BJ (cell line): ENCODE measurements around the gene INPP5D. TPM values are rescaled to one million over a fixed set of nuclear protein-coding genes. Genes with fewer than 3 reads are reported as not detected.

ENCODE experiments used
- CTCF ChIA-PET: fragments of 350-600 bp; formaldehyde crosslinking; extraction: SDS; loops from one replicate; lab custom pipeline; 2021; ENCODE audit warnings: antibody characterized with exemption, inconsistent platforms; lab: Yijun Ruan, JAX
- POLR2A ChIA-PET: fragments of 300-600 bp; sonication (Branson Sonifier 250); formaldehyde crosslinking; extraction: SDS; loops from one replicate; lab custom pipeline; 2021; ENCODE audit warnings: antibody characterized with exemption; lab: Charles Lee
- DNase-seq: peaks from one replicate; pipeline ENCODE4 v3.0.0-alpha.2; 2011; ENCODE audit warnings: low read depth
- H3K27me3 ChIP-seq: 2 replicates; pipeline ENCODE4 v1.6.0; 2011; ENCODE audit warnings: low read length; ENCODE audit not compliant: control insufficient read depth, insufficient read depth
- H3K36me3 ChIP-seq: 2 replicates; pipeline ENCODE4 v1.5.1; 2011; ENCODE audit warnings: low read length; ENCODE audit not compliant: control insufficient read depth, insufficient read depth
- H3K4me3 ChIP-seq: 2 replicates; pipeline ENCODE4 v1.5.1; 2011; ENCODE audit warnings: low read depth, mild to moderate bottlenecking, control low read depth, low read length
- polyA plus RNA-seq: library from polyadenylated mRNA; depleted of rRNA; stranded (reverse); fragments of >200 nt; gene quantifications from 2 replicates; pipeline ENCODE4 v1.2.3, GENCODE V29; 2011
- TF ChIP-seq, protein P1 (sequence below): IDR thresholded peaks from 2 replicates; pipeline ENCODE4 v1.5.1; 2011; ENCODE audit warnings: low read depth, mild to moderate bottlenecking, control low read depth, inconsistent platforms, low read length, moderate library complexity; ENCODE audit not compliant: insufficient read depth

INPP5D gene
- polyA plus RNA-seq, 1 experiment, result 0.38 TPM

DNA sequence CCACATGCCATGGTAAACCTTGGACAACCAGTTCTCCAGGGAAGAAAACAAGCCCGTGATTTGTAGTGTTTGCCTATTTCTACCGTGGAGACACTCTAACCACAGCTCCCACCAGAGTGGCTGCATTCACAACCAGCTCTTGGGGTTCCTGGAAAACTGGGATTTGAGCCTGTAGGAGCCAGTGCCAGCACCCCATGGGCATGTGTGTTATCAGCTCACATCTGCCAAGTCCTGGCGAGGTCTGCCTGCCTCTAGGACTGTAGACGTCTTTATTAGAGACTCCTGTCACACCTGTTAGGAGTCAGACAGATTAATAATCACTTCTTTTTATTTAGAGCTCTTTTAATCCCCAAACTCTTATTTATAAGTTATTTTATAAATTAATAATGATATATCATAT is 41.0 kb downstream of the INPP5D start:
- POLR2A ChIA-PET, result no interaction called here
- CTCF ChIA-PET, result no interaction called here

GRCh38 chr2:233101816-233102215 is 41.7 kb downstream of the INPP5D start:
- H3K36me3 ChIP-seq, result no peaks in the 10 kb centered on the region
- no peak overlapping the region for H3K4me3 ChIP-seq
- DNase-seq, result no peak
- ChIA-PET POLR2A (no interaction called here), CTCF (interaction anchor here (1.0 kb wide), 1 partner anchor 247 kb away, joined by 3 read pairs; no protein-coding TSS in a partner anchor)
- TF ChIP-seq, protein P1, sequence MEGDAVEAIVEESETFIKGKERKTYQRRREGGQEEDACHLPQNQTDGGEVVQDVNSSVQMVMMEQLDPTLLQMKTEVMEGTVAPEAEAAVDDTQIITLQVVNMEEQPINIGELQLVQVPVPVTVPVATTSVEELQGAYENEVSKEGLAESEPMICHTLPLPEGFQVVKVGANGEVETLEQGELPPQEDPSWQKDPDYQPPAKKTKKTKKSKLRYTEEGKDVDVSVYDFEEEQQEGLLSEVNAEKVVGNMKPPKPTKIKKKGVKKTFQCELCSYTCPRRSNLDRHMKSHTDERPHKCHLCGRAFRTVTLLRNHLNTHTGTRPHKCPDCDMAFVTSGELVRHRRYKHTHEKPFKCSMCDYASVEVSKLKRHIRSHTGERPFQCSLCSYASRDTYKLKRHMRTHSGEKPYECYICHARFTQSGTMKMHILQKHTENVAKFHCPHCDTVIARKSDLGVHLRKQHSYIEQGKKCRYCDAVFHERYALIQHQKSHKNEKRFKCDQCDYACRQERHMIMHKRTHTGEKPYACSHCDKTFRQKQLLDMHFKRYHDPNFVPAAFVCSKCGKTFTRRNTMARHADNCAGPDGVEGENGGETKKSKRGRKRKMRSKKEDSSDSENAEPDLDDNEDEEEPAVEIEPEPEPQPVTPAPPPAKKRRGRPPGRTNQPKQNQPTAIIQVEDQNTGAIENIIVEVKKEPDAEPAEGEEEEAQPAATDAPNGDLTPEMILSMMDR, result no peak
- no peaks in the 10 kb centered on the region for H3K27me3 ChIP-seq

More for the DNA sequence above, 41.0 kb downstream of the INPP5D start:
- Histone ChIP-seq H3K27me3 (no peaks in the 10 kb centered on the region), H3K4me3 (no peak overlapping the region), H3K36me3 (no peaks in the 10 kb centered on the region)
- TF ChIP-seq, protein P1, result no peak
- DNase-seq, result no peak

- CTCF ChIA-PET, result no interaction called here
Observed at GRCh38 chr2:233105156-233105895, 45.2 kb downstream of the INPP5D start.

GRCh38 chr2:233105930-233106329 is 45.8 kb downstream of the INPP5D start:
- no peaks in the 10 kb centered on the region for H3K27me3 ChIP-seq
- CTCF ChIA-PET, result no interaction called here
- no peak for DNase-seq

More at GRCh38 chr2:233105156-233105895, 45.2 kb downstream of the INPP5D start:
- no peaks in the 10 kb centered on the region for H3K27me3 ChIP-seq
- TF ChIP-seq, protein P1, result no peak
- no peak for DNase-seq
- no peaks in the 10 kb centered on the region for H3K36me3 ChIP-seq
- H3K4me3 ChIP-seq, result no peak overlapping the region
- POLR2A ChIA-PET, result no interaction called here

GRCh38 chr2:233107011-233107410 is 46.9 kb downstream of the INPP5D start:
- Histone ChIP-seq H3K4me3 (no peak overlapping the region), H3K27me3 (no peaks in the 10 kb centered on the region), H3K36me3 (no peaks in the 10 kb centered on the region)
- TF ChIP-seq, protein P1, result no peak
- CTCF ChIA-PET, result interaction anchor here (0.6 kb wide), 1 partner anchor 234 kb away, joined by 3 read pairs; no protein-coding TSS in a partner anchor
- no peak for DNase-seq
- POLR2A ChIA-PET, result no interaction called here

More at GRCh38 chr2:233105930-233106329, 45.8 kb downstream of the INPP5D start:
- POLR2A ChIA-PET, result no interaction called here
- TF ChIP-seq, protein P1, result no peak
- Histone ChIP-seq H3K4me3 (no peak overlapping the region), H3K36me3 (no peaks in the 10 kb centered on the region)
